ENCODE results near the gene ARMC12. TPM values are rescaled to one million over a fixed set of nuclear protein-coding genes. Genes with fewer than 3 reads are reported as not detected.
A peak's percentile ranks its signal among the peaks of the same experiment; 100 is the strongest.

Gene ARMC12
- total and polyA plus RNA-seq, 2 of the 13 experiments (the other 11 are each of a cell fraction or from before 2014, with no cell fraction given) = 1.3 TPM; not detected in 1

- TF ChIP-seq ZXDC (CRISPR knock-in tag; IDR thresholded peaks at IDR 0.05) (no peak), PBX3 (CRISPR knock-in tag; IDR thresholded peaks at IDR 0.05; ENCODE audit: borderline replicate concordance) (no peak), FOXA3 (CRISPR knock-in tag; IDR thresholded peaks at IDR 0.05) (0 out of 2 replicates have a peak, but pooled peaks have one; percentile 6), RARA (CRISPR knock-in tag; IDR thresholded peaks at IDR 0.05) (no peak), SP4 (CRISPR knock-in tag; IDR thresholded peaks at IDR 0.05) (0 out of 2 replicates have a peak, but pooled peaks have one; percentile 60), FIP1L1 (IDR thresholded peaks at IDR 0.05; ENCODE audit: borderline replicate concordance, insufficient read depth, low read depth, low read length) (no peak), ZFP41 (CRISPR knock-in tag; IDR thresholded peaks at IDR 0.05; ENCODE audit: borderline replicate concordance) (no peak), TFDP1 (CRISPR knock-in tag; IDR thresholded peaks at IDR 0.05; ENCODE audit: borderline replicate concordance) (no peak), MAFF (IDR thresholded peaks at IDR 0.05; ENCODE audit: low read depth, low read length) (no peak), ZNF263 (CRISPR knock-in tag; IDR thresholded peaks at IDR 0.05) (no peak), CENPT (CRISPR knock-in tag; IDR thresholded peaks at IDR 0.05; ENCODE audit: low read depth) (no peak), ZNF121 (CRISPR knock-in tag; IDR thresholded peaks at IDR 0.05) (no peak), NCOA5 (CRISPR knock-in tag; IDR thresholded peaks at IDR 0.05) (no peak), HOXA5 (CRISPR knock-in tag; IDR thresholded peaks at IDR 0.05) (no peak), PHF21A (CRISPR knock-in tag; IDR thresholded peaks at IDR 0.05) (no peak), EHMT2 (IDR thresholded peaks at IDR 0.05; ENCODE audit: borderline replicate concordance, low read depth, low read length) (no peak), REXO4 (CRISPR knock-in tag; IDR thresholded peaks at IDR 0.05; ENCODE audit: borderline replicate concordance) (no peak), SMAD1 (CRISPR knock-in tag; IDR thresholded peaks at IDR 0.05; ENCODE audit: borderline replicate concordance, low read depth) (no peak), ARID4A (CRISPR knock-in tag; IDR thresholded peaks at IDR 0.05; ENCODE audit: borderline replicate concordance) (no peak; the same call in 1 of the 2 replicates), RBFOX2 (IDR thresholded peaks at IDR 0.05; ENCODE audit: low read depth, low read length) (no peak)
Observed at GRCh38 chr6:35691027-35691824, 45.6 kb upstream of the ARMC12 start (continued).

Measured in HepG2 (cell line).